Measurements from ENCODE around the gene MCM6. TPM values are rescaled to one million over a fixed set of nuclear protein-coding genes. Genes with fewer than 3 reads are reported as not detected.
A peak's percentile ranks its signal among the peaks of the same experiment; 100 is the strongest.
"Not testable (repeated sequence)": the region's sequence is repeated elsewhere in the genome, so short reads cannot be mapped to it uniquely, and the experiment has no call there.

MCM6 gene
- total RNA-seq, 5 donors from 2014 or later (not counting 1 experiment from before 2014, with no cell fraction given) = 20.8 to 29.2 (median 26.1) TPM

DNA sequence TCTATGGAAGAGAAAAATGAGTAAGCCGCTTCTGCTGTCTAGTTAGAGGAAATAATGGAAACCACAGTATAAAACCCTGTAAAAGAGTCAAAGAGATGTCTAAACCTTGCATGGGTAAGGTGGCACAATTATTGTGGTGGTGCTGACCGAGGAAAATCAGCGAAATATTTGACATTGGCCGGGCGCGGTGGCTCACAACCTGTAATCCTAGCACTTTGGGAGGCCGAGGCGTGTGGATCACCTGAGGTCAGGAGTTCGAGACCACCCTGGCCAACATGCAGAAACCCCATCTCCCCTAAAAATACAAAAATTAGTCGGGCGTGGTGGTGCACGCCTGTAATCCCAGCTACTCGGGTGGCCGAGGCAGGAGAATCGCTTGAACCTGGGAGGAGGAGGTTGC is 527 bp upstream of the MCM6 start:
- not testable (repeated sequence) for H3K27me3 Mint-ChIP-seq; DNase-seq; H3K9me3 Mint-ChIP-seq; H3K27me3 ChIP-seq (replicated peaks in 1 of 2; ENCODE audit: control insufficient read depth in 2 of 2, extremely low read depth in 1 of 2, insufficient read depth in 2 of 2, low read length in 1 of 2); H3K36me3 ChIP-seq (ENCODE audit: control insufficient read depth in 2 of 2, extremely low read depth in 1 of 2, insufficient read depth in 1 of 2, low read length in 1 of 2); H3K9me3 ChIP-seq
- peaks cover 10% of the 10 kb centered on the region for H3K36me3 Mint-ChIP-seq
- WGBS (ENCODE audit: insufficient coverage) = 55% methylated on average over 6 of the region's 15 CpGs
- peaks cover 36 to 48% (median 43%) of the 10 kb centered on the region in 3 donors for H3K4me1 Mint-ChIP-seq
- H3K27ac ChIP-seq (ENCODE audit: low read length) = peak overlapping the region; percentile 91
- H3K4me1 ChIP-seq (ENCODE audit: control insufficient read depth in 1 of 2, extremely low read depth in 1 of 2, insufficient read depth in 2 of 2, low read length in 2 of 2) = peaks cover 5 to 22% of the 10 kb centered on the region in 2 experiments
- ChIA-PET CTCF (interaction anchor here (0.5 to 1.7 kb wide), 5 partner anchors 38 to 508 kb away, joined by 3 to 6 read pairs (median 5); no protein-coding TSS in a partner anchor), POLR2A (interaction anchor here (0.6 to 2.1 kb wide), 14 partner anchors 22 to 1197 kb away, joined by 3 to 11 read pairs (median 4); partner anchors contain the start of gene UBXN4 (in 1 of the 2))
- peak overlapping the region; percentile 92 to 95 for H3K27ac Mint-ChIP-seq
- peak overlapping the region; percentile 80 to 91 (median 90) for H3K4me3 Mint-ChIP-seq
- peak in 1 of 4 experiments; percentile 2 for ATAC-seq (replicated peaks in 1 of 4)
- peak overlapping the region; percentile 61 to 93 for H3K4me3 ChIP-seq (ENCODE audit: control insufficient read depth in 1 of 2, extremely low read depth in 1 of 2, low read length in 1 of 2)

DNA sequence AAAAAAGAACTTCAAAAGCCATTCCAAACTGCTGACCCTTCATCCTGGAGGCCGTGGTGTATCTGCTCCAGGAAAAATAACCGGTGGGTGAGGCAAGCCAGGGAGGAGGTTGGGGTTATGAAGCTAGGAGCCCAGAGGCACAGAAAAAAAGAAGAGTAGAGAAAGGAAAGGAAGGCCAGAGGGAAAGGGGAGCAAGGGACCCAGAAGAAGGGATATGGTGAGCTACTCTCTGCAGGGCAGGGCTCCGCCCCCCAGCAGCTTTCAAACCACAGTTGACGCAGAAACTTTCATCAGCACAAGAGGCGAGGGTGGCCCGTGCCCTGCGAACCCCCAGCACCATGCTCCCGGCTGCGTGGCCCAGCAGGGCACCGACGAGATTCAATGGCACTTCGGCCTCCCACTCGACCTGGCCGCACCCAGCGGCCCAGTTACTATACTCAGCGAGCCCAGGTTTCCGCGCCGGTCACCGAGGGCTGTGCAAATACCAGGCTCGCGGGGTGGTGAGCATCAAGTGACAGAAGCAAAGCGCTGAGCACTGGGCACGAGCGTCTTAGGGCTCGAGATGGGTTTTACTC is 665 bp downstream of the MCM6 start:
- peaks cover 19% of the 10 kb centered on the region for H3K36me3 Mint-ChIP-seq
- peaks cover 5 to 22% of the 10 kb centered on the region in 2 experiments for H3K4me1 ChIP-seq (ENCODE audit: control insufficient read depth in 1 of 2, extremely low read depth in 1 of 2, insufficient read depth in 2 of 2, low read length in 2 of 2)
- peak overlapping the region; percentile 85 to 87 for H3K27ac Mint-ChIP-seq
- ChIA-PET POLR2A (interaction anchor here in 1 of 2 donors (0.6 to 2.1 kb wide), 9 partner anchors 9 to 506 kb away, joined by 3 to 11 read pairs (median 3); partner anchors contain the start of genes R3HDM1 and ZRANB3), CTCF (interaction anchor here in 1 of 2 donors (0.6 to 1.7 kb wide), 5 partner anchors 9 to 548 kb away, joined by 3 to 6 read pairs (median 5); no protein-coding TSS in a partner anchor)
- DNase-seq (peak; percentile 34 to 86 (median 76)), ATAC-seq (replicated peaks in 1 of 4) (peak; percentile 69 to 81 (median 73))
- no peaks in the 10 kb centered on the region for H3K27me3 ChIP-seq (replicated peaks in 1 of 2; ENCODE audit: control insufficient read depth in 2 of 2, extremely low read depth in 1 of 2, insufficient read depth in 2 of 2, low read length in 1 of 2)
- peaks cover 36 to 52% (median 50%) of the 10 kb centered on the region in 3 donors for H3K4me1 Mint-ChIP-seq
- WGBS (ENCODE audit: insufficient coverage) = 1% methylated on average over 20 of the region's 26 CpGs
- H3K36me3 ChIP-seq (ENCODE audit: control insufficient read depth in 2 of 2, extremely low read depth in 1 of 2, insufficient read depth in 1 of 2, low read length in 1 of 2) = peaks cover 12 to 15% of the 10 kb centered on the region in 2 donors
- H3K9me3 Mint-ChIP-seq = no peaks in the 10 kb centered on the region
- no peaks in the 10 kb centered on the region for H3K9me3 ChIP-seq
- H3K27ac ChIP-seq (ENCODE audit: low read length) = peak overlapping the region; percentile 91
- no peaks in the 10 kb centered on the region for H3K27me3 Mint-ChIP-seq
- peak overlapping the region; percentile 61 to 93 for H3K4me3 ChIP-seq (ENCODE audit: control insufficient read depth in 1 of 2, extremely low read depth in 1 of 2, low read length in 1 of 2)
- peak overlapping the region; percentile 80 to 91 (median 90) for H3K4me3 Mint-ChIP-seq

DNA sequence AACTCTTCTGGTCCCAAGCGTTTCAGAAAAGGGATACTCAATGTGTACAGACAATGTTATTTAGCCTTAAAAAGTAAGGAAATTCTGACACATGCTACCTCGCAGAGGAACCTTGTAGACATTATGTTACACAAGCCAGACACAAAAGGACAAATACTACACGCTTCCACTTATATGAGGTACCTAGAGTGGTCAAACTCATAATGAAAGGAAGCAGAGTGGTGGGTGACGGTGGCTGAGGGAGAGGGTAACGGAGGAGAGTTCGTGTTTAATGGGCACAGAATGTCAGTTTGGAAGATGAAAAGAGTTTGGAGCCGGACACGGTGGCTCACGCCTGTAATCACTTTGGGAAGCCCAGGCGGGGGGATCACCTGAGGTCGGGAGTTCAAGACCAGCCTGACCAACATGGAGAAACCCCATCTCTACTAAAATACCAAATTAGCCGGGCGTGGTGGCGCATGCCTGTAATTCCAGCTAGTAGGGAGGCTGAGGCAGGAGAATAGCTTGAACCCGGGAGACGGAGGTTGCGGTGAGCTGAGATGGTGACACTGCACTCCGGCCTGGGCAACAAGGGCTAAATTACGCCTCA is 1.4 kb downstream of the MCM6 start:
- Mint-ChIP-seq H3K36me3 (peaks cover 25% of the 10 kb centered on the region), H3K27ac (peak overlapping the region; percentile 79), H3K9me3 (no peaks in the 10 kb centered on the region), H3K27me3 (no peaks in the 10 kb centered on the region), H3K4me3 (peak overlapping the region; percentile 80 to 91 (median 90)), H3K4me1 (peaks cover 36 to 52% (median 50%) of the 10 kb centered on the region in 3 donors)
- H3K36me3 ChIP-seq (ENCODE audit: control insufficient read depth in 2 of 2, extremely low read depth in 1 of 2, insufficient read depth in 1 of 2, low read length in 1 of 2) = peaks cover 13 to 22% of the 10 kb centered on the region in 2 donors
- H3K4me3 ChIP-seq (ENCODE audit: control insufficient read depth in 1 of 2, extremely low read depth in 1 of 2, low read length in 1 of 2) = peak overlapping the region in 1 of 2 donors; percentile 93
- ATAC-seq (replicated peaks in 1 of 4) = no peak
- no peaks in the 10 kb centered on the region for H3K9me3 ChIP-seq
- H3K27me3 ChIP-seq (replicated peaks in 1 of 2; ENCODE audit: control insufficient read depth in 2 of 2, extremely low read depth in 1 of 2, insufficient read depth in 2 of 2, low read length in 1 of 2) = no peaks in the 10 kb centered on the region
- CTCF ChIA-PET = interaction anchor here in 1 of 2 donors (1.3 to 1.7 kb wide), 3 partner anchors 9 to 549 kb away, joined by 3 to 6 read pairs (median 5); no protein-coding TSS in a partner anchor
- DNase-seq = no peak
- 54% methylated on average over 7 of the region's 19 CpGs for WGBS (ENCODE audit: insufficient coverage)
- H3K27ac ChIP-seq (ENCODE audit: low read length) = no peak overlapping the region
- POLR2A ChIA-PET = interaction anchor here in 1 of 2 donors (0.6 to 2.1 kb wide), 5 partner anchors 9 to 507 kb away, joined by 3 to 11 read pairs (median 4); partner anchors contain the start of genes R3HDM1 and ZRANB3
- peaks cover 5 to 22% of the 10 kb centered on the region in 2 experiments for H3K4me1 ChIP-seq (ENCODE audit: control insufficient read depth in 1 of 2, extremely low read depth in 1 of 2, insufficient read depth in 2 of 2, low read length in 2 of 2)

DNA sequence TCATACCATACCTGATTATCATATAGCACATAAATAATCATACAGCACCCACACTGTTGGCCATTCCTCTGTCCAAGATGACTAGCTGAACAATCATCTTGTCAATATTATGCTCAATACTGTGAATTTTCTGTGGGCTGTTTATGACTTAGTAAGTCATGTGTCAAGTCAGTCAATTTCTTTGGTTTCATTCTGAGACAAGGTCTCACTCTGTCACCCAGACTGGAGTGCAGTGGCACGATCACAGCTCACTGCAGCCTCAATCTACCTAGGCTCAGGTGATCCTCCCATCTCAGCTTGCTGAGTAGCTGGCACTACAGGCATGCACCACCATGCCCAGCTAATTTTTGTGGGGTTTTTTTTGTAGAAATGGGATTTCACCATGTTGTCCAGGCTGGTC is 5.7 kb downstream of the MCM6 start:
- no peak overlapping the region for H3K27ac Mint-ChIP-seq
- CTCF ChIA-PET = interaction anchor here in 1 of 2 donors (0.6 kb wide), 1 partner anchor 130 kb away, joined by 3 read pairs; no protein-coding TSS in a partner anchor

DNA sequence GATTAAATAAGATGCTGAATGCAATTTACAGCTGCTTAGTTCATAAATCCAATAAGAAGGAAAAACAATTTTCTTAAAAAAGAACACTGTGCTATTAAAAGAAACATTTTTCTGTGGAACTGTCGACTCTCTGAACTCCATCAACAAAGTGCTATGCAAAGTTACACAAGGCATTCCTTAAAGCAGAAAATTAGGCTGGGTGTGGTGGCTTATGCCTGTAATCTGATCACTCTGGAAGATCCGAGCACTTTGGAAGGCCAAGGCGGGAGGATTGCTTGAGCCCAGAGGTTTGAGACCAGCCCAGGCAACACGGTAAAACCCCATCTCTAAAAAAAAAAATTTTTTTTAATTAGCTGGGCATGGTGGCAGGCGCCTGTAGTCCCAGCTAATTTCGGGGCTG is 13.0 kb downstream of the MCM6 start:
- no peak overlapping the region for H3K27ac Mint-ChIP-seq

More for the DNA sequence above, 5.7 kb downstream of the MCM6 start:
- Mint-ChIP-seq H3K4me3 (no peak overlapping the region), H3K9me3 (no peaks in the 10 kb centered on the region), H3K4me1 (peaks cover 23 to 49% (median 35%) of the 10 kb centered on the region in 3 donors), H3K27me3 (no peaks in the 10 kb centered on the region), H3K36me3 (peaks cover 58% of the 10 kb centered on the region)
- no peak for DNase-seq
- H3K27ac ChIP-seq (ENCODE audit: low read length) = no peak overlapping the region
- POLR2A ChIA-PET = no interaction called here
- no peaks in the 10 kb centered on the region for H3K9me3 ChIP-seq
- peaks cover 22 to 55% of the 10 kb centered on the region in 2 donors for H3K36me3 ChIP-seq (ENCODE audit: control insufficient read depth in 2 of 2, extremely low read depth in 1 of 2, insufficient read depth in 1 of 2, low read length in 1 of 2)
- no peak overlapping the region for H3K4me3 ChIP-seq (ENCODE audit: control insufficient read depth in 1 of 2, extremely low read depth in 1 of 2, low read length in 1 of 2)
- no peak for ATAC-seq (replicated peaks in 1 of 4)
- peaks cover 5 to 9% of the 10 kb centered on the region in 2 experiments for H3K4me1 ChIP-seq (ENCODE audit: control insufficient read depth in 1 of 2, extremely low read depth in 1 of 2, insufficient read depth in 2 of 2, low read length in 2 of 2)
- H3K27me3 ChIP-seq (replicated peaks in 1 of 2; ENCODE audit: control insufficient read depth in 2 of 2, extremely low read depth in 1 of 2, insufficient read depth in 2 of 2, low read length in 1 of 2) = no peaks in the 10 kb centered on the region
- whole genome bisulfite sequencing (ENCODE audit: insufficient coverage) = no CpG with 5 or more reads among the region's 1 CpG

DNA sequence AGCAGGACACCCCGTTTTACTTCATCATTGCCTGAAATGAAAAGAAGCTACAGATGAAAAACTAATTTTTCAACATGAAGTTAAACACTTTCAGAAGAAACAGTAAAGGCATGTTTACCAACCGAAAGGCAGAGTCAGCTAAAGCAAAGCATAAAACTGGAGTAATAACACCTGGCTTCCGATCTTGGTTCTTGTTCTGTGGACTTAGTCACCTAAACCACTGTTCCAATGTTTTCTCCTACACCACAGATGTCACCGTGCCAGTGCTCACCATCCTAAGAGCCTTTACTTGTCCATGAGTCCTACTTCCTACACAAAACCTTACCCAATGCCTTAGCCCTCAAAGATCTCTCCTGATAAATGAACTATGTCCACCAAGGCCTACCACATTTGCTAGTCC is 13.5 kb downstream of the MCM6 start:
- Mint-ChIP-seq H3K27me3 (no peaks in the 10 kb centered on the region), H3K4me3 (no peak overlapping the region), H3K4me1 (peaks cover 0 to 9% (median 3%) of the 10 kb centered on the region in 3 donors), H3K27ac (no peak overlapping the region), H3K36me3 (peaks cover 67% of the 10 kb centered on the region), H3K9me3 (no peaks in the 10 kb centered on the region)
- no peak for DNase-seq
- ChIA-PET CTCF (no interaction called here), POLR2A (no interaction called here)
- Histone ChIP-seq H3K27me3 (replicated peaks in 1 of 2; ENCODE audit: control insufficient read depth in 2 of 2, extremely low read depth in 1 of 2, insufficient read depth in 2 of 2, low read length in 1 of 2) (no peaks in the 10 kb centered on the region), H3K4me1 (ENCODE audit: control insufficient read depth in 1 of 2, extremely low read depth in 1 of 2, insufficient read depth in 2 of 2, low read length in 2 of 2) (no peaks in the 10 kb centered on the region), H3K36me3 (ENCODE audit: control insufficient read depth in 2 of 2, extremely low read depth in 1 of 2, insufficient read depth in 1 of 2, low read length in 1 of 2) (peaks cover 5 to 69% of the 10 kb centered on the region in 2 donors), H3K27ac (ENCODE audit: low read length) (no peak overlapping the region), H3K4me3 (ENCODE audit: control insufficient read depth in 1 of 2, extremely low read depth in 1 of 2, low read length in 1 of 2) (no peak overlapping the region), H3K9me3 (no peaks in the 10 kb centered on the region)
- ATAC-seq (replicated peaks in 1 of 4) = no peak
- WGBS (ENCODE audit: insufficient coverage) = 100% methylated on average over 2 of the region's 4 CpGs

More for the DNA sequence above, 13.0 kb downstream of the MCM6 start:
- WGBS (ENCODE audit: insufficient coverage) = 100% methylated on average over 3 of the region's 6 CpGs
- POLR2A ChIA-PET = no interaction called here
- H3K27me3 ChIP-seq (replicated peaks in 1 of 2; ENCODE audit: control insufficient read depth in 2 of 2, extremely low read depth in 1 of 2, insufficient read depth in 2 of 2, low read length in 1 of 2) = no peaks in the 10 kb centered on the region
- no peaks in the 10 kb centered on the region for H3K9me3 ChIP-seq
- H3K27ac ChIP-seq (ENCODE audit: low read length) = no peak overlapping the region
- Mint-ChIP-seq H3K9me3 (no peaks in the 10 kb centered on the region), H3K4me1 (peaks cover 0 to 11% (median 3%) of the 10 kb centered on the region in 3 donors), H3K27me3 (no peaks in the 10 kb centered on the region), H3K4me3 (no peak overlapping the region), H3K36me3 (peaks cover 67% of the 10 kb centered on the region)
- CTCF ChIA-PET = no interaction called here
- DNase-seq (no peak), ATAC-seq (replicated peaks in 1 of 4) (no peak)
- peaks cover 9 to 69% of the 10 kb centered on the region in 2 donors for H3K36me3 ChIP-seq (ENCODE audit: control insufficient read depth in 2 of 2, extremely low read depth in 1 of 2, insufficient read depth in 1 of 2, low read length in 1 of 2)
- no peak overlapping the region for H3K4me3 ChIP-seq (ENCODE audit: control insufficient read depth in 1 of 2, extremely low read depth in 1 of 2, low read length in 1 of 2)
- no peaks in the 10 kb centered on the region for H3K4me1 ChIP-seq (ENCODE audit: control insufficient read depth in 1 of 2, extremely low read depth in 1 of 2, insufficient read depth in 2 of 2, low read length in 2 of 2)
